Neural cell (in vitro differentiated cells): ENCODE results near the gene ALKBH6. TPM values are rescaled to one million over a fixed set of nuclear protein-coding genes. Genes with fewer than 3 reads are reported as not detected.

ENCODE experiments used
- H2AFZ ChIP-seq: fragments of 200-600, 300-800 bp; sonication (generic), shearing (Covaris generic); 2 replicates; pipeline ENCODE4 v1.6.0; 2014; ENCODE audit warnings: low read depth, mild to moderate bottlenecking, antibody characterized with exemption, low read length, moderate library complexity
- H3F3A ChIP-seq: fragments of 200-600 bp; shearing (Covaris generic); 2 replicates; pipeline ENCODE4 v1.6.1; 2016; ENCODE audit warnings: mild to moderate bottlenecking, moderate library complexity, mixed read lengths, antibody characterized with exemption, low read length; ENCODE audit not compliant: insufficient read depth, poor library complexity, severe bottlenecking
- H3K27ac ChIP-seq: fragments of 200-600, 300-800 bp; sonication (generic), shearing (Covaris generic); 2 replicates; pipeline ENCODE4 v1.5.1; 2014; ENCODE audit warnings: mild to moderate bottlenecking, low read length, moderate library complexity
- H3K27me3 ChIP-seq: fragments of 300-800, 200-600 bp; sonication (generic), shearing (Covaris generic); 2 replicates; pipeline ENCODE4 v1.6.0; 2014; ENCODE audit warnings: mild to moderate bottlenecking, low read depth, low read length, moderate library complexity; ENCODE audit not compliant: insufficient read depth
- H3K36me3 ChIP-seq: fragments of 300-800, 200-600 bp; sonication (generic), shearing (Covaris generic); 2 replicates; pipeline ENCODE4 v1.5.1; 2014; ENCODE audit warnings: mild to moderate bottlenecking, antibody characterized with exemption, low read length, moderate library complexity; ENCODE audit not compliant: insufficient read depth
- H3K4me2 ChIP-seq: fragments of 300-800, 200-600 bp; sonication (generic), shearing (Covaris generic); 2 replicates; pipeline ENCODE4 v1.6.0; 2014; ENCODE audit warnings: mild to moderate bottlenecking, low read length
- H3K4me3 ChIP-seq: fragments of 300-800, 200-600 bp; sonication (generic), shearing (Covaris generic); 2 replicates; pipeline ENCODE4 v1.5.1; 2014; ENCODE audit warnings: mild to moderate bottlenecking, low read length, moderate library complexity
- H3K79me2 ChIP-seq: fragments of 200-600 bp; shearing (Covaris generic); replicated peaks from 2 replicates; pipeline ENCODE4 v1.6.0; 2014; ENCODE audit warnings: mild to moderate bottlenecking, low read length, moderate library complexity; ENCODE audit not compliant: insufficient read depth
- H3K9ac ChIP-seq: fragments of 300-800, 200-600 bp; sonication (generic), shearing (Covaris generic); 2 replicates; pipeline ENCODE4 v1.6.1; 2016; ENCODE audit warnings: mild to moderate bottlenecking, low read length, mixed read lengths
- H3K9me2 ChIP-seq: fragments of 200-600 bp; shearing (Covaris generic); 2 replicates; pipeline ENCODE4 v1.6.1; 2016; ENCODE audit warnings: mild to moderate bottlenecking, low read length, mixed read lengths; ENCODE audit not compliant: insufficient read depth
- H3K9me3 ChIP-seq: fragments of 200-600, 300-800 bp; sonication (generic), shearing (Covaris generic); 2 replicates; pipeline ENCODE4 v1.6.1; 2016; ENCODE audit warnings: mild to moderate bottlenecking, mixed run types, low read length, moderate library complexity, mixed read lengths
- H4K20me1 ChIP-seq: fragments of 200-600 bp; shearing (Covaris generic); 2 replicates; pipeline ENCODE4 v1.6.1; 2016; ENCODE audit warnings: mild to moderate bottlenecking, mixed run types; ENCODE audit not compliant: insufficient read depth
- CTCF ChIP-seq: fragments of 450-650 bp; IDR thresholded peaks from 2 replicates; pipeline ENCODE4 v1.5.1; 2014; ENCODE audit warnings: antibody characterized with exemption, mild to moderate bottlenecking, moderate library complexity; ENCODE audit not compliant: poor library complexity, severe bottlenecking
- EP300 ChIP-seq: fragments of 450-650 bp; conservative IDR thresholded peaks from 2 replicates; pipeline ENCODE4 v1.6.1; 2014; ENCODE audit warnings: antibody characterized with exemption, mild to moderate bottlenecking, moderate library complexity; ENCODE audit not compliant: poor library complexity, severe bottlenecking
- EZH2 ChIP-seq: fragments of 200-600, 300-800 bp; shearing (Covaris generic), sonication (generic); IDR thresholded peaks from 2 replicates; pipeline ENCODE4 v1.6.1; 2014; ENCODE audit warnings: antibody characterized with exemption, low read length, borderline replicate concordance, mild to moderate bottlenecking; ENCODE audit not compliant: insufficient read depth, poor library complexity, severe bottlenecking
- MXI1 ChIP-seq: fragments of 450-650 bp; conservative IDR thresholded peaks from 2 replicates; pipeline ENCODE4 v1.6.1; 2014; ENCODE audit warnings: antibody characterized with exemption, mild to moderate bottlenecking; ENCODE audit not compliant: poor library complexity, severe bottlenecking
- POLR2AphosphoS5 ChIP-seq: IDR thresholded peaks from 2 replicates; pipeline ENCODE4 v1.6.1; 2012
- RAD21 ChIP-seq: fragments of 450-650 bp; conservative IDR thresholded peaks from 2 replicates; pipeline ENCODE4 v1.6.1; 2014; ENCODE audit warnings: antibody characterized with exemption, mild to moderate bottlenecking, moderate library complexity
- SMC3 ChIP-seq: fragments of 450-650 bp; conservative IDR thresholded peaks from 2 replicates; pipeline ENCODE4 v1.6.1; 2014; ENCODE audit warnings: antibody characterized with exemption, mild to moderate bottlenecking, moderate library complexity; ENCODE audit not compliant: poor library complexity
- TAF1 ChIP-seq: IDR thresholded peaks from 2 replicates; pipeline ENCODE4 v1.6.1; 2012; ENCODE audit warnings: low read depth
- polyA plus RNA-seq: library from polyadenylated mRNA; depleted of rRNA; stranded (reverse); fragments of >200 nt; gene quantifications from 2 replicates; pipeline ENCODE4 v1.2.3, GENCODE V29; 2014
- TF ChIP-seq, protein P1 (sequence below): IDR thresholded peaks from 2 replicates; pipeline ENCODE4 v1.6.1; 2012; ENCODE audit warnings: borderline replicate concordance

ALKBH6 gene
- polyA plus RNA-seq, 1 donor from 2014 or later, result 45.6 TPM

DNA sequence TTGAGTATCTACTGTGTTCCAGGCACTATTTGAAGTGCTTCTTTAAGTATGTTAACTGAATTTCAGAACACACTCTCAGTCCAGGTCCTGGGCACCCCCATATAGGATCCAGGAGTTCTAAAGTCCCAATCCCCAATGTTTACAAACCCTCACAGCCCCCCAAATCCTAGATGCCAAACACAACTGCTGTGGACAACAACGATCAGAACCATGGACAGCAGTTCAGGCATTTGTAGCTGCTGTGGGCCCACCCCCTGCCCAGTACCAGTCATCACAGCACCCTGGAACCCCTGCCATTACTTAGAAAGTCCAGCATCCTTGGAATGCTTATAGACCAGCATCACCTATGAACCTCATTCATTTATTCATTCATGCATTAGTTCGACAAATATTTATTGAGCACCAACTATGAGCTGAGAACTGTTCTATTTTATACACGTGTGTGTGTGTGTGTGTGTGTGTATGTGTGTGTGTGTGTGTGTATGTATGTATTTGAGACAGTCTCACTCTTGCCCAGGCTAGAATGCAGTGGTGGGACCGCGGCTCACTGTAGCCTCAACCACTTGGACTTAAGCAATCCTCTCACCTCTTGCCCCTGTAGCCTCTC, 38.3 kb downstream of the ALKBH6 start:
- TF ChIP-seq SMC3 (no peak), CTCF (no peak), TAF1 (no peak), EP300 (no peak), EZH2 (no peak), MXI1 (no peak), RAD21 (no peak), POLR2AphosphoS5 (no peak)
- TF ChIP-seq, protein P1, sequence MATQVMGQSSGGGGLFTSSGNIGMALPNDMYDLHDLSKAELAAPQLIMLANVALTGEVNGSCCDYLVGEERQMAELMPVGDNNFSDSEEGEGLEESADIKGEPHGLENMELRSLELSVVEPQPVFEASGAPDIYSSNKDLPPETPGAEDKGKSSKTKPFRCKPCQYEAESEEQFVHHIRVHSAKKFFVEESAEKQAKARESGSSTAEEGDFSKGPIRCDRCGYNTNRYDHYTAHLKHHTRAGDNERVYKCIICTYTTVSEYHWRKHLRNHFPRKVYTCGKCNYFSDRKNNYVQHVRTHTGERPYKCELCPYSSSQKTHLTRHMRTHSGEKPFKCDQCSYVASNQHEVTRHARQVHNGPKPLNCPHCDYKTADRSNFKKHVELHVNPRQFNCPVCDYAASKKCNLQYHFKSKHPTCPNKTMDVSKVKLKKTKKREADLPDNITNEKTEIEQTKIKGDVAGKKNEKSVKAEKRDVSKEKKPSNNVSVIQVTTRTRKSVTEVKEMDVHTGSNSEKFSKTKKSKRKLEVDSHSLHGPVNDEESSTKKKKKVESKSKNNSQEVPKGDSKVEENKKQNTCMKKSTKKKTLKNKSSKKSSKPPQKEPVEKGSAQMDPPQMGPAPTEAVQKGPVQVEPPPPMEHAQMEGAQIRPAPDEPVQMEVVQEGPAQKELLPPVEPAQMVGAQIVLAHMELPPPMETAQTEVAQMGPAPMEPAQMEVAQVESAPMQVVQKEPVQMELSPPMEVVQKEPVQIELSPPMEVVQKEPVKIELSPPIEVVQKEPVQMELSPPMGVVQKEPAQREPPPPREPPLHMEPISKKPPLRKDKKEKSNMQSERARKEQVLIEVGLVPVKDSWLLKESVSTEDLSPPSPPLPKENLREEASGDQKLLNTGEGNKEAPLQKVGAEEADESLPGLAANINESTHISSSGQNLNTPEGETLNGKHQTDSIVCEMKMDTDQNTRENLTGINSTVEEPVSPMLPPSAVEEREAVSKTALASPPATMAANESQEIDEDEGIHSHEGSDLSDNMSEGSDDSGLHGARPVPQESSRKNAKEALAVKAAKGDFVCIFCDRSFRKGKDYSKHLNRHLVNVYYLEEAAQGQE, result no peak
- Histone ChIP-seq H3K9me2 (no peaks in the 10 kb centered on the region), H3K9ac (no peak overlapping the region), H3K9me3 (no peaks in the 10 kb centered on the region), H3K4me3 (no peak overlapping the region), H2AFZ (no peak overlapping the region), H3K27me3 (no peaks in the 10 kb centered on the region), H3F3A (no peaks in the 10 kb centered on the region), H3K4me2 (no peak overlapping the region), H3K79me2 (no peaks in the 10 kb centered on the region), H3K27ac (no peak overlapping the region), H3K36me3 (no peaks in the 10 kb centered on the region), H4K20me1 (no peaks in the 10 kb centered on the region)

- no peaks in the 10 kb centered on the region for H3K36me3 ChIP-seq
- no peaks in the 10 kb centered on the region for H4K20me1 ChIP-seq
- no peak overlapping the region for H3K4me3 ChIP-seq
- no peaks in the 10 kb centered on the region for H3F3A ChIP-seq
- H3K27ac ChIP-seq, result no peak overlapping the region
- no peaks in the 10 kb centered on the region for H3K79me2 ChIP-seq
- no peaks in the 10 kb centered on the region for H3K27me3 ChIP-seq
- TF ChIP-seq EP300 (no peak), POLR2AphosphoS5 (no peak), CTCF (no peak), SMC3 (no peak), TAF1 (no peak), EZH2 (no peak), MXI1 (no peak), RAD21 (no peak)
- TF ChIP-seq, protein P1, result no peak
- H3K9ac ChIP-seq, result no peak overlapping the region
- H2AFZ ChIP-seq, result no peak overlapping the region
- no peaks in the 10 kb centered on the region for H3K9me2 ChIP-seq
- no peaks in the 10 kb centered on the region for H3K9me3 ChIP-seq
- no peak overlapping the region for H3K4me2 ChIP-seq
Observed at GRCh38 chr19:35973487-35973886, 40.5 kb downstream of the ALKBH6 start.
